Effector CD8-positive, alpha-beta T cell (primary cell): ENCODE results near the gene WFS1.

Source experiments
- DNase-seq: peaks from one replicate; lab custom pipeline; 2025; lab: John Stamatoyannopoulos, UW

The WFS1 gene

GRCh38 chr4:6325788-6326290 lies 56.2 kb downstream of the WFS1 start:
- no peak for DNase-seq

- no peak for DNase-seq
Observed at GRCh38 chr4:6326312-6327060, 56.8 kb downstream of the WFS1 start.

DNA sequence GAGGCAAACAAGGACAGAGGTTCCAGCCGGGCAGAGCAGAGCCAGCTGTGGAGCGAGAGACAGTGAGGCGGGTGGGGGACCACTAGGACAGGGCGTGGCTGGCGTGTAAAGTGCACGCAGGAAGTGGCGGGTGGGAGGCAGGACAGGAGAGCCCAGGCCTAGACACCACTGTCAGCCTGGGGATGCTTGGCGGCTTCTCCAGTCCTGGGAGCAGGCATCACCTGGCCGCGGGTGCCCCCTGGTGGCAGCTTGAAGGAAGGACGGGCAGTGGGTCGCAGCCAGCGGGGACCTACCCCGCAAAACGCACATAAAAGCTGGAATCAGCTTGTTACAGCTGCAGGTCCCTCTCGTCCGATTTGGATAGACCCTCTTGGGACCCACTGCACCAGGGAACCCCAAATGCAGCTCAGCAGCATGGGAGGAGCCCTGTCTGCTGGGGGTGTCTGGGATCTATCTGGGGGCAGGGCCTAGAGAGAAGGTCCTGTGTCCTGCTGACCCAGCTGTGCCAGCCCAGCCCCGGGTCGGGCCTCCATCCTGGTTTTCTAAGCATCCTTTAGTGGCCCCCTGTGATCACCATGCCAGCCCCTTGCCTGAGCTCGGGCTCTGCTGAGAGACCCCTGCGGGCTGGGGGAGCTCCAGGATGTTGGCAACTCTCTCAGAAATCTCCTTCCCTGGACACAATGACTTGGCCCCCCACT lies 57.7 kb downstream of the WFS1 start:
- peak; percentile 62 for DNase-seq

DNA sequence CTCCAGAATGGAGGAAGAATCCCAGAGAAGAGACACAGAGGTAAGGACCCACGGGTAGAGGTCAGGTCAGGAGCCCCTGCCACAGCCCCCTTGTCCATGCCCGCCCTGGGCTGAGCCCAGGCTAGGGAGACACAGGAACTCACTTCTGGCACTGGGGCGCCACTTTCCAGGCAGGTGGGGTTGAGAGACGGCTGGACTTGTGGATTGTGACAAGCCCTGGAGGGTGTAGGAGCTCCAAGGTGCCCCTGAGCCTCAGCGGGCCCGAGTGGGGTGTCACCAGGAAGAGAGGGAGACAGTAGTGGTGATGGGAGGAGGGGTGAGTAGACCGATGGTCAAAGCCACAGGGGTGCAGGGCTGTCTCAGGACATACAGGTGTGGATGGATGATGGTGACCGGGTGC lies 58.9 kb downstream of the WFS1 start:
- DNase-seq, result no peak

GRCh38 chr4:6329478-6330383 lies 60.1 kb downstream of the WFS1 start:
- no peak for DNase-seq

GRCh38 chr4:6330384-6330767 lies 60.7 kb downstream of the WFS1 start:
- no peak for DNase-seq

DNA sequence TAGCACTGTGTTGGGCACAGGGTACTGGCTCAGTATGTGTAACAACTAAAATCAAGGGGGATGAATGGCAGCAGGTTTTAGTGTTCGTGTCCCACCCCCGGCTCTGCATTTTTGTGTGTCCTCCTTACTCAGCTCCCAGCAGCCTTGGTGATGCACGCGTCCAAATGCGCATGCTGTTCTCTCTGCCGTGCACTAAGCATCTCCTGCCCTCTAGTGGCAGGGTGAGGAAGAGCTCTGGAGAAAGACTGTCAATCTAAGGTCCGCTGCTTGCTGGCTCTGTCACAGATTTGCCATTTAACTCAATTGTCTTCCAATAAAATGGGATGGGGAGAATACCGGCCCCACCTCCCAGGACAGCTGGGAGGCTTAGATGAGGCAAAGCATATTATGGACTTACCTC lies 61.4 kb downstream of the WFS1 start:
- DNase-seq, result no peak

GRCh38 chr4:6331468-6331867 lies 61.8 kb downstream of the WFS1 start:
- DNase-seq, result no peak

GRCh38 chr4:6332042-6332668 lies 62.5 kb downstream of the WFS1 start:
- DNase-seq, result no peak

DNA sequence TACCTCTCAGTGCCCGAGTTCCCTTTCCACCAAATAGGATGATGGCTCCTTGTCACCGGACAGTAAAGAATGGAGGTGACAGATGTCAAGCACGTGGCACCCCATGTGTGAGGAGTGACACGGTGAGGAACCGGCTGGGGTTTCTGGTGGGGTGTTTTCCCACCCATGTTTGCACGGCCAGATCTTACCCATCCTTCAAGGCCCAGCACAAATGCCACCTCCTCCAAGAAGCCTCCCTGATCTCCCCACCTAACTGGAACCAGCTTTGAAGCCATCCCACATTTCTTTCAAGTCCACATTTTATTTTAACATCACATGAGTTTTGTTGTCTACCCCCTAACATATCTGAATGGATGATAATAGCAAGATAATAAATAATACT lies 63.0 kb downstream of the WFS1 start:
- no peak for DNase-seq

- DNase-seq, result no peak
Observed at GRCh38 chr4:6333301-6334202, 63.9 kb downstream of the WFS1 start.

DNA sequence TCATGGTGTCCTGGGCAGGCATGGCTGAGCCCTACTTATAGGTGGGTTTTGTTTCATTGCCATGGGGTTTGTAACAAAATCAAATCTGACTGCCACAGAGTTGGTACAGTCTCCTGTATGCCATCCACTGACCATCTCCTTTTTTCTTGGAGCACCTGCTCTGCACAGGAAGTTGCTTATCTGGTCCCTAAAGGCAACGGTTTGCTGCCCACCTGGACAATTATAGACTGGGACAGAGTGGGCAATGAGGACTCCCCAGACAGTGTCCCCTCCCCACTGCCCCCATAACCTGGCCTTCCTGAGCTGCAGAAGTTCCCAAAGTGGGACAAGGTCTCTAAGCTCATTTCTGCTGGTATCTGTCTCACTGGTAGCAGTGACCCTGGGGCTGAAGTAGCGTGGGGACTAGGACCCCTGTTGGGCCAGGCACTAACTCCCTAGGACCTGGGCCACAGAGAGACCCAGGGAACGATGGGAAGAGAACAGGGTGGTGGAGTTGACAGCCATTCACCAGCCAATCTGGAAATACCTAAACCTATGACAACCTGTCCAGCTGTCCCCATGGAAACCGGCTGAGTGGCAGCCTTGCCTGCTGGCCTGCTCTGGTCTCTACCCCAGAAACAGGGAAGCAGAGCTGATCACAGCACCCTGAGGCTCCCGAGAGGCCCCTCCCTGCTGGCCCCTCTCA lies 64.7 kb downstream of the WFS1 start:
- DNase-seq, result no peak

GRCh38 chr4:6335040-6335590 lies 65.5 kb downstream of the WFS1 start:
- DNase-seq, result no peak

DNA sequence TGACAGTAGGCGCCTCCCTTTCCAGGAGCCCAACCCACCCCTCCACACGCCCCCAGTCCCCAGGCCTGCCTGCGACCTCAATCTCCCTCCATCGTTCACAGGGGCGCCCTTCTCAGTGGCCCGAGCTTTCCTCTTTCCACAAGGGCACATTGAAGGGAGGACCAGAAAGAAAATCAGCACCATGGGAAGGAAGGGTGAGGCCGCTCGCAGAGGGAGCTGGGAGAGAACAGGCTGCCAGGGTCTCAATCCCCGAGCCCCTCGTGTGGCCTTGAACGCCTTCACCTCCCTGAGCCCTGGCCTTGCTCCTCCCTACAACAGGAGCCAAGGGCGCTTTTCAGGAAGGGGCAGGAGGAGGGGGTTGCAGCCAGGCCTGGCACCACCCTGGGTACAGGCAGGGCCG lies 66.5 kb downstream of the WFS1 start:
- no peak for DNase-seq

DNA sequence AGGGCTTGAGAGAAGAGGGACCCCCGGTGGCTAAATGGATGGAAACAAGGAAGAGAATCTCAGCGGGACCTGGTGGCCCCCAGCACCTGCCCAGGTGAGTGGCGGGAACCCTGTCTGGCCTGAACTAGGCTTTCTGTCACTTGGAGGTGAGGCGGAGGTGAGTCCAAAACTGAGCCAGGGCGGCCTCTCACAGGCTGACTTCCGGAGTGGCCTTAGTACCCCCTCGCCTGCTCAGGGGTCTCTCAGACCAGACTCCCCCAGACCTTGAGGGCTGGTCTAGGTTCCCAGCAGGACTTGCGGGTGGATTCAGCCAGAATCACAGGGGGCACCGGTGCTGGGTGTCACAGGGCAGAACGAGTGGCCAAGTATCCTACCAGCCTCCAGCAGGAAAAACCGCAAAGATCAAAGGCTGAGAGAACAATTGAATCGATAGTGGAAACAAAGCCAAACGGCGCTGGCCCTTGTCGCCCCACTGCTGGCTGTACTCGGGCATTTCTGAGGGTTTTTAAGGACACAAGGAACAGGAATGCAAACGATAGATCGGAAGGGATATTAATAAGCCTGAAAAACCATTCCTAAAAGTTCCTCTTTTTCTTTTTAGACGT lies 67.8 kb downstream of the WFS1 start:
- DNase-seq, result no peak

DNA sequence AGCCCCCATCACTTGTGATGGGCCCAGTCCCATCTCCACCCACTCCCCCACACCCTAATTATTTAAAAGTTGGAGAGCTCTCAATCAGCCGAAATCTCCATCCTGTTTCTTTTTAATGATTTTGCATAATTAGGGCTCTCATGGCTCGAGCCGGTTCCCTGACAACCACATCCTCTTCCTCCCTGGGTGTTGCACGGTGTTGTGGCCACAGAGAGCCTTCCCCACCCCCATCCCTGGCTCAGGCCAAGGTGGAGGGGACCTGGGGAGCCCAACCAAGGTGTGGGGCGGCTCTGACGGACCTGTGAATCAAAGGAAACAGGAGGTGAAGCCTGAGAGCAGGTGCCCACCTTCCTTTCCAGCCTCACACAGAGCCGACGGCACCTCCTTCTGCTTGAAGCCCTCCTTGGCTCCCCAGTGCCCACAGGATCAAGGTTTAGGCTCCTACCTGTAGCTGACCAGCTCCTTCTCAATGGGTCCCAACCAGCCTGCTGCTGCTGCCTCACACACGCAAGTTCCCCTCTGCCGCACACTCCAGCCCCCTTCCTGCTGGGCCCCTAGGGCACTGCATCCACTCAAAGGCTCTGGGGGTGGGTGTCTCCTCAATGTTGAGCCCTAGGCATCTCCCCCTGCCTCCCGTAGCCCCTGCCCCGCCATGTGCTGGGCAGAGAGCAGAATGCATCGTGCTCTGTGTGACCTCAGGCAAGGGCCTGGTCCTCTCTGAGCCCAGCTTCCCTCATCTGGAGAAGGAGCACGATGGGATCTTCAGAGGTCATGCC lies 68.7 kb downstream of the WFS1 start:
- no peak for DNase-seq

- no peak for DNase-seq
Observed at GRCh38 chr4:6338951-6339817, 69.5 kb downstream of the WFS1 start.
